IPS-18c (cell line): ENCODE data around the gene MUC4.
"Not testable (repeated sequence)": the region's sequence is repeated elsewhere in the genome, so short reads cannot be mapped to it uniquely, and the experiment has no call there.

Experiments used
- H3K4me3 ChIP-seq: 2 replicates; pipeline ENCODE4 v1.7.0; 2013; ENCODE audit warnings: low read depth, mild to moderate bottlenecking, low read length, moderate library complexity; ENCODE audit not compliant: insufficient read depth
- H3K9me3 ChIP-seq: one replicate; pipeline ENCODE4 v1.6.1; 2013; ENCODE audit warnings: mild to moderate bottlenecking, low read length, moderate library complexity; ENCODE audit not compliant: control insufficient read depth, insufficient read depth

The MUC4 gene

DNA sequence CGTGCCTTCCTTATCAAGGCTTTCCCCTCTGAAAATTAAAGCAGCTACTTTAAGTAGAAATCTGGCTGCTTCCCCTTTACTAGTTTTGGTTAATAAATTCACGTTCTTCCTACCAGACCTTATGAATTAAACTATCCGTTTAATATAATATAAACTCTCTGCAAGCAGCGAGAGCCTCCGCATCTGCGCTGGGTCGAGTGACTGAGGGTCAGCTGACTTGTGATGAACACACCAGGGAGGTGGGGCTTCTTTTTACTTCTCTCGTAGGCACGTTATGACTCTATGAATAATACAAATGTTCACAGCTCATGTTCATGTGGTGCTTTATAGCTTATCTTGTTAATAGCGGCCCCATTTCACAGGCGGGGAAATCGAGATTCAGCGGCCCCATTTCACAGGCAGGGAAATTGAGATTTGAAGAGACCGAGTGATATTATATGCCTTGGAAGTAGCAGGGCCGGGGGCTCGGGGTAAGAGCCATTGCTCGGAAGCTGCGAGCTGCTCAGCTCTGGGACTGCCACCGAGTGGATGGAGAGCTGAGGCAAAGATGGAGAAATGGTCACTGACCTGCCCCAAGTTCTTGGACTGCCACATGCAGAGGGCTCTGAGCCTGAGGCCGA is 8.3 kb downstream of the MUC4 start:
- Histone ChIP-seq H3K9me3 (no peaks in the 10 kb centered on the region), H3K4me3 (no peak overlapping the region)

GRCh38 chr3:195802795-195803194 is 8.9 kb downstream of the MUC4 start:
- H3K4me3 ChIP-seq = no peak overlapping the region
- H3K9me3 ChIP-seq = no peaks in the 10 kb centered on the region

DNA sequence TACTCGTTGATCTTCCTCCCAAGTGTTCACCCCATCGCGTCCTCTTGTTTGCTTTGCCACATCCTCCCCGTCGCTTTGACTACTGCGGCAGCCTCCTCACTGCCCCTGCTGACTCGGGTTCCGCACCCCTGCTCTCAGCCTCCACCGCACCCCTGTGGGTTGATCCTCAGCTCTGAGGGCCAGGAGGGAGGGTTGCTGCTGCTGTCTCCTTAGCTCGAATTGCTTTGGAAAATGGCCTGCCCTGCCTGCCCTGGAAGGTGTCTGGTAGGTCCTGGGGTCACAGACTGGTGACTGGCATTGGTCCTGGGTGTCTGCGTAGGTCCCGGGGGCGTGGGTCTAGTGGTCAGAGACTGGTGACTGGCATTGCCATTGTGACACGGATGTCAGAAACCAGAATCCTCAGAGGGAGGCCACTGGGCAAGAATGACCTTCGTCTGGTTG is 9.4 kb downstream of the MUC4 start:
- Histone ChIP-seq H3K9me3 (no peaks in the 10 kb centered on the region), H3K4me3 (no peak overlapping the region)

- Histone ChIP-seq H3K4me3 (no peak overlapping the region), H3K9me3 (no peaks in the 10 kb centered on the region)
Observed at GRCh38 chr3:195801251-195802183, 10.2 kb downstream of the MUC4 start.

DNA sequence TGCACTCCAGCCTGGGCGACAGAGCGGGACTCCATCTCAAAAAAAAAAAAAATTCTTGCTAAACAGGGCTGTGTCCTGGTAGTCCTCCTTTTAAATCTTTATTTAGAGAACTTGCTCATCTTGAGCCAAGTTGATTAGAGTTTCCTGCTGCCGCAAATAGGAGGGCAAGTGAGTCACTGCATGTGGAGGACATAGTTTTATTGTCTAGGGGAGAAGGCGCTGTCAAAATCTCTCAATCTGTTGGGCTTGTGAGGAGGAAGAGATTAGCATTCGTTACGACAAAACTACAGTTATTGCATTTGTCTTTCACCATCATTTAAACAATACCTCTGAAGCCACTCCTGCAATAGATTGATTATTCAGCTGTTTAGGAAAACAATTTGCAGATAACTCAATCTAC is 11.5 kb downstream of the MUC4 start:
- no peak overlapping the region for H3K4me3 ChIP-seq
- H3K9me3 ChIP-seq = no peaks in the 10 kb centered on the region

GRCh38 chr3:195796795-195797194 is 14.9 kb downstream of the MUC4 start:
- Histone ChIP-seq H3K4me3 (no peak overlapping the region), H3K9me3 (no peaks in the 10 kb centered on the region)

GRCh38 chr3:195794708-195795107 is 17.0 kb downstream of the MUC4 start:
- peaks cover 2% of the 10 kb centered on the region for H3K9me3 ChIP-seq
- H3K4me3 ChIP-seq = no peak overlapping the region

GRCh38 chr3:195792621-195793020 is 19.1 kb downstream of the MUC4 start:
- not testable (repeated sequence) for H3K9me3 ChIP-seq, H3K4me3 ChIP-seq

DNA sequence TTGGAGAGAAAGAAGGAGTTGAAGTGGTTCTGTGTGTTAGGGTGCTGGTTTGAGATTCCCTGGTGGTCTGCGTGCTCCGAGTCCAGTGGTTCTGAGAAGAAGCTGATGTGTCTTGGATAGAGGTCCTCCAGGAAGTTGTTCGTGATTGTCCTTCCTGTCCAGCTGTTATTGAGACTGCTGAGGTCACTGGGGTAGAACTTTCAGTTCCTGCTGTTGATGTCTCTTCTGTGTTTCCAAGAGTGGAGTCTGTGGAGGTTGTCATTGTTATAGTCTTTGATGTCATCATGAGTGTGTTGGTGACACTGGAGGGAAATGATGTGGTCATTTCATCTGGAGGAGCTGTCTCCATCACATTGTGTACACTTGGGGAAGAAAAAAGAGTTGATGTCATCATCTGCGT is 20.8 kb downstream of the MUC4 start:
- no peak overlapping the region for H3K4me3 ChIP-seq
- H3K9me3 ChIP-seq = peaks cover 2% of the 10 kb centered on the region

DNA sequence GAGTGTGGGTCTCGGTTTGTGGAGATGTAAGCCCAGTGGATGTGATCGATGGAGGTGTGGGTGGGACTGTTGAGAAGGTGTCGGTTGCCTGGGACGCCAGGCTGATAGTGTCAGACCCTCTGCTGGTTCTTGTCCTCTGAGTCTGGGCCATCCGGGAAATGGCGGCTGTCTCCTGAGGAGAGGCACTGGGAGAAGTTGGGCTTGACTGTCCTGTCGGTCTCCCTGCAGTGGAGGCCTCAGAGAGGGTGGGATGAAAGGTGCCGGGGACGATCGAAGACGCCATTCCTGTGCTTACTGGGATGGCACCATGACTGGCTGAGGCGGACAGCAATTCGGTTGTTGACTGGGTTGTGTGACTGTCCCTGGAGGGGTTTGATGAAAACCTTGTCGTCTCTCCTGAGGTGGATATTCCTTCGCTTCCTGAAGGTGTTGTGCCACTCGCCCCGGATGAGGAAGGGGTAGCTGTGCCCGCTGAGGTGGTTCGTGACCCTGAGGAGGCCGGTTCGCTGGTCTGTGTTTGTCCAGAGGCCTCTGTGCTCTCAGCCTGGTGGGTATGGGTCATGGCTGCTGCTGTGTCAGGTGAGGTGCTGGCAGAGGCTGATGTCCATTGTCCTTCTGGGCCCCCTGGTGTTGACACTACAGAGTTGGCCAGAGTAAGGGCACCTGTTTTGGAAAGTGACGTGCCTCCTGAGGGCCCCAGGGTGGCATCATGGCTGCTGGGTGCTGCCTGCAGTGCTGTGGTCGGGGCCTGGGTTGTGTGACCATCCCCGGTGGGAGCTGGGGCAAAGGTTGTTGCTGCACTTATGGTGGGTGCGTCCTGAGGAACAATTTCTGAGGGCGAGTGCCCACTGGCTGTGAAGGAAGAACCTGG is 22.8 kb downstream of the MUC4 start:
- peaks cover 2% of the 10 kb centered on the region for H3K9me3 ChIP-seq

DNA sequence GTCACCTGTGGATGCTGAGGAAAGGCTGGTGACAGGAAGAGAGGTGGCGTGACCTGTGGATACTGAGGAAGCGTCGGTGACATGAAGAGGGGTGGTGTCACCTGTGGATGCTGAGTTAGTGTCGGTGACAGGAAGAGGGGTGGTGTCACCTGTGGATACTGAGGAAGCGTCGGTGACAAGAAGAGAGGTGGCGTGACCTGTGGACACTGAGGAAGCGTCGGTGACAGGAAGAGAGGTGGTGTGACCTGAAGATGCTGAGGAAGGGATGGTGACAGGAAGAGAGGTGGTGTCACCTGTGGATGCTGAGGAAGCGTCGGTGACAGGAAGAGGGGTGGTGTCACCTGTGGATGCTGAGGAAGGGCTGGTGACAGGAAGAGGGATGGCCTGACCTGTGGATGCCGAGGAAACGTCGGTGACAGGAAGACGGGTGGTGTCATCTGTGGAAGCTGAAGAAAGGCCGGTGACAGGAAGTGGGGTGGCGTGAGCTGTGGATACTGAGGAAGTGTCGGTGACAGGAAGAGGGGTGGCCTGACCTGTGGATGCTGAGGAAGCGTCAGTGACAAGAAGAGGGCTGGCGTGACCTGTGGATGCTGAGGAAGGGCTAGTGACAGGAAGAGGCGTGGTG is 25.8 kb downstream of the MUC4 start:
- H3K4me3 ChIP-seq, H3K9me3 ChIP-seq: not testable (repeated sequence)

More for the DNA sequence above, 22.8 kb downstream of the MUC4 start:
- H3K4me3 ChIP-seq = no peak overlapping the region

GRCh38 chr3:195784031-195784430 is 27.7 kb downstream of the MUC4 start:
- not testable (repeated sequence) for H3K9me3 ChIP-seq, H3K4me3 ChIP-seq

GRCh38 chr3:195781236-195781635 is 30.5 kb downstream of the MUC4 start:
- H3K9me3 ChIP-seq, H3K4me3 ChIP-seq: not testable (repeated sequence)

DNA sequence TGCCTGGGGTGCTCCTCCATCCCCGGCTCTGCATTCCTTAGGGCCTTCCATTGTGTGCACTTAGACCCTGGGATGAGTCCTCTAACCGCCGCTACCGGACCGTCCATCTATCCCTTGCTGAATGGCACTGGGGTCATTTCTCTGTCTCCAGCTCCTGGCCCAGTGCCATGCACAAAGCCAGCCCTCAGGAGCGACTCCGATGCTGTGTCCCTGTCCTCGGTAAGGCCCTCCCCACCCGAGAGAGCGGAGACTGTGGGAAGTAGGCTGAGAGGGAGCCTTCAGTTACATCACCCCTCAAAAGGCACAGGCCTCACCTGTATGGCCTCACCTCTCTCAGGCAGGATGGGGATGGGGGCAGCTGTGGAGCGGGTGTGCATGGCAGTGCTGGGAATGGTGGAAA is 33.8 kb downstream of the MUC4 start:
- Histone ChIP-seq H3K9me3 (no peaks in the 10 kb centered on the region), H3K4me3 (no peak overlapping the region)

DNA sequence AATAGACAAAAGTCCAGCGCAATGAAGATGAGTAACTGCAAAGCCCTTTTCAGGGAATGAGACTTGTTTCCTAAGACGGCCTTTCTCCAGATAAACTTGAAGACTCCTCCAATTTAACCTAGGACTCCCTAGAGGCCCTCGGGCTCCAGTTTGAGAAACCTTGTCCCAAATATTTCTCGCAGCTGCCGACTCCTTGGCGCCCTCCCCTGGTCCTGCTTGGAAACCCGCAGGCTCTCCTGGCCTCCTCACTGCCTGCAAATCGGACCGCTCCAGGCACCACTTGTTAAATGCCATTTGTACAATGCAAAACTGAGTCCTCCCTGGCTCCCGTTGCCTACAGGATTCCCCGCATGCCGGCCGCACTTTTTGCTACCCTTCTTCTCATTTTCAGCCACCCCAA is 36.8 kb downstream of the MUC4 start:
- H3K9me3 ChIP-seq = no peaks in the 10 kb centered on the region
- no peak overlapping the region for H3K4me3 ChIP-seq

DNA sequence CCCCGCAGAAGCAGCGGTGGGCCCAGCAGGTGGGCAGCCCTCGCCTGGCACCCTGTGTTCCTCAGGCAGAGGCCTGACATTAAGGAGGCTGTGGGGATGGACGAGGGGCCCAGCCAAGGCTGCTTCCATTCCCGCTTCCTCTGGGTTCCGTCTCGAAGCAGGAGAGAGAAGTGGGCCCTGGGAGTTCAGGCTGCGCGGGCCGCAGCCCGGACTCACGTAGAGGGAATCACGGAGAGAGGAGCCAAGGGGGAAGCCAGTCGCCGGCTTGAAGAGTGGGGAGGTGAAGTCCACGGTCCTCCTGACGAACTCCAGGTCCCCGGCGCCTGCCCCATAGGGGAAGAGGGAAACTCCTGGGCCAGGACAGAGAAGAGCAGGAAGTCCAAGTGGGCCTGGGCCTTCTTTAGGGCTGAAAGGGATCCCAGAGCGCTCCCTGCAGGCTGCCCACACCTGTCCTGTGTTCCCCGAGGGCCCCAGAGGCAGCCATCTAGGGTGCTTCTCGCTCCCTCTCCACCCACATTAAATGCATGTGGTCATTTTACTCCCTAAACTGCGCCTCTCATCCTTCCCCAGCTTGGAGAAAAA is 37.7 kb downstream of the MUC4 start:
- H3K4me3 ChIP-seq = no peak overlapping the region
- H3K9me3 ChIP-seq = no peaks in the 10 kb centered on the region
